Liver (tissue), 3 donors: ENCODE measurements around the gene PCP2.

ENCODE experiments used
- CTCF ChIP-seq: fragments of 150-350 bp; IDR thresholded peaks from 2 replicates; pipeline ENCODE4 v1.5.1; 2017; ENCODE audit warnings: improper control_type of control experiment, low read depth, low read length; ENCODE audit not compliant: missing input control
- FOXA2 ChIP-seq: IDR thresholded peaks from 2 replicates; pipeline ENCODE4 v1.6.1; 2016; ENCODE audit warnings: antibody characterized with exemption
- GABPA ChIP-seq, 2 donors: IDR thresholded peaks in 1 of 2; conservative IDR thresholded peaks in 1 of 2; 2 replicates each; pipeline ENCODE4 v1.6.1; 2016; ENCODE audit warnings: antibody characterized with exemption in 2 of 2, mild to moderate bottlenecking in 1 of 2, moderate library complexity in 1 of 2
- JUND ChIP-seq, 2 donors: IDR thresholded peaks; 2 replicates each; pipeline ENCODE4 v1.6.1; 2016; ENCODE audit warnings: antibody characterized with exemption in 2 of 2
- REST ChIP-seq: IDR thresholded peaks from 2 replicates; pipeline ENCODE4 v1.6.1; 2016; ENCODE audit warnings: antibody characterized with exemption, mild to moderate bottlenecking
- SP1 ChIP-seq: IDR thresholded peaks from 2 replicates; pipeline ENCODE4 v1.6.1; 2018; ENCODE audit warnings: antibody characterized with exemption, mild to moderate bottlenecking
- YY1 ChIP-seq: IDR thresholded peaks from 2 replicates; pipeline ENCODE4 v1.6.1; 2016; ENCODE audit warnings: antibody characterized with exemption, mild to moderate bottlenecking
- ZBTB33 ChIP-seq: IDR thresholded peaks from 2 replicates; pipeline ENCODE4 v1.6.1; 2016; ENCODE audit warnings: antibody characterized with exemption
- donor health status: healthy.
- donor health status: healthy.

GRCh38 chr19:7642295-7643030 is 8.9 kb upstream of the PCP2 start:
- no peak for TF ChIP-seq ZBTB33
- TF ChIP-seq CTCF: no peak
- no peak for TF ChIP-seq JUND (IDR thresholded peaks at IDR 0.05)
- TF ChIP-seq SP1: no peak
- TF ChIP-seq FOXA2: no peak
- TF ChIP-seq REST: no peak
- no peak for TF ChIP-seq GABPA (IDR thresholded peaks at IDR 0.05 in 1 of 2, conservative IDR thresholded peaks at IDR 0.05 in 1 of 2)
- TF ChIP-seq YY1: no peak
